RWPE1 (cell line): ENCODE measurements around the gene TMEM130.
"Not testable (repeated sequence)": the region's sequence is repeated elsewhere in the genome, so short reads cannot be mapped to it uniquely, and the experiment has no call there.

ENCODE experiments used
- CTCF ChIA-PET: fragments of 350-600 bp; sonication (Branson Sonifier 250); formaldehyde crosslinking; extraction: SDS; loops from one replicate; lab custom pipeline; 2021; lab: Yijun Ruan, JAX
- POLR2A ChIA-PET: fragments of 400-600 bp; formaldehyde crosslinking; extraction: SDS; loops from one replicate; lab custom pipeline; 2020; ENCODE audit warnings: antibody characterized with exemption; ENCODE audit not compliant: low non-redundant PET; lab: Yijun Ruan, JAX
- DNase-seq: peaks from one replicate; pipeline ENCODE4 v3.0.0; 2012; ENCODE audit warnings: low spot score
- H3K27ac ChIP-seq: fragments of 450-650 bp; 2 replicates; pipeline ENCODE4 v1.5.1; 2017
- TF ChIP-seq, protein P1 (sequence below): fragments of 450-650 bp; conservative IDR thresholded peaks from 2 replicates; pipeline ENCODE4 v1.5.1; 2017; ENCODE audit warnings: low read depth, mild to moderate bottlenecking

Gene TMEM130

GRCh38 chr7:98879198-98879978 is 9.6 kb upstream of the TMEM130 start:
- POLR2A ChIA-PET = no interaction called here
- TF ChIP-seq, protein P1, sequence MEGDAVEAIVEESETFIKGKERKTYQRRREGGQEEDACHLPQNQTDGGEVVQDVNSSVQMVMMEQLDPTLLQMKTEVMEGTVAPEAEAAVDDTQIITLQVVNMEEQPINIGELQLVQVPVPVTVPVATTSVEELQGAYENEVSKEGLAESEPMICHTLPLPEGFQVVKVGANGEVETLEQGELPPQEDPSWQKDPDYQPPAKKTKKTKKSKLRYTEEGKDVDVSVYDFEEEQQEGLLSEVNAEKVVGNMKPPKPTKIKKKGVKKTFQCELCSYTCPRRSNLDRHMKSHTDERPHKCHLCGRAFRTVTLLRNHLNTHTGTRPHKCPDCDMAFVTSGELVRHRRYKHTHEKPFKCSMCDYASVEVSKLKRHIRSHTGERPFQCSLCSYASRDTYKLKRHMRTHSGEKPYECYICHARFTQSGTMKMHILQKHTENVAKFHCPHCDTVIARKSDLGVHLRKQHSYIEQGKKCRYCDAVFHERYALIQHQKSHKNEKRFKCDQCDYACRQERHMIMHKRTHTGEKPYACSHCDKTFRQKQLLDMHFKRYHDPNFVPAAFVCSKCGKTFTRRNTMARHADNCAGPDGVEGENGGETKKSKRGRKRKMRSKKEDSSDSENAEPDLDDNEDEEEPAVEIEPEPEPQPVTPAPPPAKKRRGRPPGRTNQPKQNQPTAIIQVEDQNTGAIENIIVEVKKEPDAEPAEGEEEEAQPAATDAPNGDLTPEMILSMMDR = peak; percentile 65
- peak overlapping the region; percentile 82 for H3K27ac ChIP-seq
- CTCF ChIA-PET = interaction anchor here (0.6 to 1.1 kb wide), 7 partner anchors 7 to 756 kb away, joined by 3 to 5 read pairs (median 3); no protein-coding TSS in a partner anchor
- no peak for DNase-seq

DNA sequence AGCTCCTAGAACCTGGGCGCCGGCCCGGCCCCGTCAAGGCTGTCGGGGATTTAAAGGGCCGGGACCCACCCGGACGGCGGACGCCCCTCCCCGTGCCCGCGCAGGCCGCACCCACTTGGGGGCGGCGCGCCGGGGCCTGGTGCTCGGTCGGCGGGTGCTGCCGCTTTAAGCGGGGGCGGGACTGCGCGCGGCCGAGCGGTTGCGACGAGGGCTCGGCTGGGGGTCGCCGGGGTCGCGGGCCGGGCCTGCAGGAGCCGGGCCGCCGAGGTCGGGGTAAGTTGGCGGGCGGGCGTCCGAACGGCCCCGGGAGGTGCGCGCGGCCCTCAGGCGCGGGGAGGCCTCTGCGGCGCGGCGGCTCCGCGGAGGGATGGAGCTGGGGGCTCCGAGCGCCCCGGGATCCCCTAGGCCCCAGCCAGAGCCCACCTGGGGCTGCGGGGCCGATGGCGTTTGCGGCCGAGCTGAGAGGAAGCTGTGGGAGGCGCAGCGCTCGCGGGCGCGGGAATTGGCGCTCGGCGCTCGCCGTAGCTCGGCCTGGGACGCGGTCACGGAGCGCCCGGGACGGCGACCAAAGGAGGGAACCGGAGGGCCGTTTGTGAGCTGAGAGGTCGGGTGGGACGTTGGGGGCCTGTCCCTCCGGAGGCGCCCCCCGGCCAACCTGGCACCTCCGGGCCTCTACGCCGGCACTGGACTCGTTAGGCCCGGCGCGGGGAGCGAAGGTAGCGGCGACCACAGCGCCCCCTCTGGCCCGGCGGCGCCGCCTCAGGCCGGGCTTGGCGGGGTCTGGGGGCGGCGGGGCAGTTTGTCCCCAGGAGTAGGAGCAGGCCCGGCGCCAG is 8.8 kb upstream of the TMEM130 start, which contains the start of gene TRRAP:
Gene TRRAP (plus strand): TSS at position 168 of the 833 bp plus-strand sequence. CDS start 2,619 bp downstream, outside the sequence.
- CTCF ChIA-PET = interaction anchor here (0.5 to 1.1 kb wide), 6 partner anchors 8 to 270 kb away, joined by 3 read pairs; no protein-coding TSS in a partner anchor
- DNase-seq = peak; percentile 70
- TF ChIP-seq, protein P1 = peak; percentile 97
- POLR2A ChIA-PET = no interaction called here
- peak within 1 kb of the TSS; percentile 82 for H3K27ac ChIP-seq

GRCh38 chr7:98877692-98878364 is 8.0 kb upstream of the TMEM130 start:
- POLR2A ChIA-PET = no interaction called here

GRCh38 chr7:98877146-98877545 is 7.3 kb upstream of the TMEM130 start:
- CTCF ChIA-PET = interaction anchor here (0.6 kb wide), 2 partner anchors 22 to 45 kb away, joined by 4 read pairs; no protein-coding TSS in a partner anchor
- TF ChIP-seq, protein P1 = no peak

More at GRCh38 chr7:98877692-98878364, 8.0 kb upstream of the TMEM130 start:
- CTCF ChIA-PET = interaction anchor here (0.5 to 0.7 kb wide), 4 partner anchors 8 to 269 kb away, joined by 3 to 4 read pairs (median 3); no protein-coding TSS in a partner anchor
- TF ChIP-seq, protein P1 = no peak
- DNase-seq = no peak
- H3K27ac ChIP-seq = peak overlapping the region; percentile 82

DNA sequence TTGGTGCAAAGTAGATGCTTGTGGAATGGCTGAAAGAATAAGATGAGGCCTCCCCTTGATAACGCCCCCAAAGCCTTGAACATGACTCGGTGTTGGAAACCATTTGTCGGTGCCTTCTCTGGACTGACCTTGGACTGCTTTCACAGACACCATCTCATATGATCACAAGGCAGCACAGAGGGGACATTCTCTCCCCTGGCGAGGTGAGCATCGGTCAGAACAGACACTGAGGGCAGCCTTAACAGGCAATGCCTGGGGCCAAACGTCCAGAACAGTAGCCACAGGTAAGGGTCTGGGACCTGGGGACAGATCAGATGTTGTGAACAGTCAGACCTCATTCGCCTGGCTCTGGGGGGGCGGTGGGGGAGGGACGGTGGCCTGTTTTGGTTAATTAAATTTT is 5.7 kb upstream of the TMEM130 start:
- ChIA-PET POLR2A (no interaction called here), CTCF (no interaction called here)
- no peak overlapping the region for H3K27ac ChIP-seq
- TF ChIP-seq, protein P1 = no peak
- no peak for DNase-seq

More at GRCh38 chr7:98877146-98877545, 7.3 kb upstream of the TMEM130 start:
- POLR2A ChIA-PET = interaction anchor here (0.6 kb wide), 1 partner anchor 14 kb away, joined by 4 read pairs; no protein-coding TSS in a partner anchor
- DNase-seq = no peak
- no peak overlapping the region for H3K27ac ChIP-seq

- CTCF ChIA-PET = no interaction called here
- TF ChIP-seq, protein P1 = no peak
These were observed 5.1 kb upstream of the TMEM130 start for GRCh38 chr7:98874942-98875341.

DNA sequence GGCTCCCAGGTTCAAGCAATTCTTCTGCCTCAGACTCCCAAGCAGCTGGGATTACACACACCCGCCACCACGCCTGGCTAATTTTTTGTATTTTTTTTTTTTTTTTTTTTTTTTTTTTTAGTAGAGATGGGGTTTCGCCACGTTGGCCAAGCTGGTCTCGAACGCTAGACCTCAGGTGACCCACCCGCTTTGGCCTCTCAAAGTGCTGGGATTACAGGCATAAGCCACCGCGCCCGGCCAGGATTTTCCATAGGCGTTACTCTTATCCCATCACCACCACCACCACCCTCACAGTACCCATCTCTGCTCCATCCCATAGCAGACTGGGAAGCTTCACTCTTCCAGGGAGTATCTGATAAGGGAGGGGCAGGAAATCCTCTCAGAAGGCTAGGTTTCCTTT is 3.8 kb upstream of the TMEM130 start:
- CTCF ChIA-PET = interaction anchor here (1.1 kb wide), 1 partner anchor 453 kb away, joined by 4 read pairs; no protein-coding TSS in a partner anchor
- DNase-seq, H3K27ac ChIP-seq, POLR2A ChIA-PET: not testable (repeated sequence)

More at GRCh38 chr7:98874942-98875341, 5.1 kb upstream of the TMEM130 start:
- H3K27ac ChIP-seq = no peak overlapping the region
- DNase-seq = no peak
- POLR2A ChIA-PET = no interaction called here
